ENCODE data around the gene TANGO2.

DNA sequence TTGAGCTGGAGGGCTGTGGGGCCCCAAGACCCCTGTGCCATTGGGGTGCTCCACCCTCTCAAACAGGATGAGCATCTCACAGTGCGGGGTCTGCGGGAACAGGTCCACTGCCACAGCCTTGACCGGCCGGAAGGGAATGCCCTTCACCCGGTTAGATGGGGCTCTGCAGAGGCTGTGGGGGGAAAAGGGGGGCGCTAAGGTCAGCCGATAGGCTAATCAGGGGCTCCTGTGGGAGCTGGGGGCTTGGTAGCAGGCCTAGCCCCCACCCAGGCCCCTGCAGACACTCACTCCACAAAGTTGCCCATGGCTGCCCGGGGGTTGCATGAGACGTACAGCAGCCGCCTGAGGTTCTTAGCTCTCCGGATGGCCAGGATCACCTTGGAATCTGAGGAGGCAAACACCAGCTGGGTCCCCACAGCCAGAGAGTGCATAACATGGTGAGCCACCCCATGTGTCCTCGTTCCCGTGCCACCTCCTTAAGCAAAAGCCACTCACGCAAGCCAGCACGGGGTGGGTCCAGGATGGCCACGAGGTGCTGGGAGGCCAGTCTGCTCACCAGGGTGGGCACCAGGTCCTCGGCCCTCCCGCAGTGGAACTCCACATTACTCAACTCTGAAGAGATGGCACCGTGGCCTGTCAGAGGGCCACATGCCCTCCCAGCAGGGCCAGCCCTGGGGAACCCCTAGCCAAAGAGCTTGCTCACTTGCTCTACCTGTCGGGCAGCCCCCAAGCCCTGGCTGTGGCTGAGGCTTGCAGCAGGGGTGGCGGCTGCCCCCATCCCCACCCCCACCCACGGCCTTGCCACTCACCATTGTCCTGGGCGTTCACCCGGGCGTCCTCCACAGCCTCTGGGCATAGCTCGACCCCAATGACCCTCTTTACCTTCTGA, 92.0 kb downstream of the TANGO2 start:
- TF ChIP-seq CTCF (IDR thresholded peaks at IDR 0.05 in 8 of 11, conservative IDR thresholded peaks at IDR 0.05 in 3 of 11) (no peak), POLR2A (IDR thresholded peaks at IDR 0.05) (no peak)
